ENCODE data around the gene PRDM15.

GRCh38 chr21:41874611-41875010 lies 4.5 kb downstream of the PRDM15 start:
- TF ChIP-seq CTCF (IDR thresholded peaks at IDR 0.05; ENCODE audit: low read depth, low read length) (no peak), EZH2phosphoT487 (IDR thresholded peaks at IDR 0.05; ENCODE audit: low read depth) (no peak)

Data from OCI-LY3 (cell line).